Raji (cell line): ENCODE results near the gene ADAMTSL2.

Experiments used
- POLR2A ChIP-seq: IDR thresholded peaks from 2 replicates; pipeline ENCODE4 v1.6.1; 2011; ENCODE audit warnings: low read depth, low read length, control low read depth; ENCODE audit not compliant: insufficient read depth

ADAMTSL2 gene

GRCh38 chr9:133568186-133568585 is 33.7 kb downstream of the ADAMTSL2 start:
- TF ChIP-seq POLR2A = no peak

- no peak for TF ChIP-seq POLR2A
These were observed 34.7 kb downstream of the ADAMTSL2 start for GRCh38 chr9:133569121-133569785.

GRCh38 chr9:133569891-133570690 is 35.6 kb downstream of the ADAMTSL2 start:
- TF ChIP-seq POLR2A = no peak

GRCh38 chr9:133570691-133571080 is 36.2 kb downstream of the ADAMTSL2 start:
- no peak for TF ChIP-seq POLR2A

- no peak for TF ChIP-seq POLR2A
These were observed 36.9 kb downstream of the ADAMTSL2 start for GRCh38 chr9:133571391-133571890.

- TF ChIP-seq POLR2A = no peak
These were observed 37.5 kb downstream of the ADAMTSL2 start for GRCh38 chr9:133571896-133572595.

GRCh38 chr9:133572821-133573361 is 38.4 kb downstream of the ADAMTSL2 start:
- TF ChIP-seq POLR2A = no peak

- no peak for TF ChIP-seq POLR2A
These were observed 39.4 kb downstream of the ADAMTSL2 start for GRCh38 chr9:133573791-133574515.

- TF ChIP-seq POLR2A = no peak
These were observed 40.3 kb downstream of the ADAMTSL2 start for GRCh38 chr9:133574771-133575170.

- TF ChIP-seq POLR2A = no peak
These were observed 40.9 kb downstream of the ADAMTSL2 start for GRCh38 chr9:133575186-133576030.

GRCh38 chr9:133576031-133576874 is 41.7 kb downstream of the ADAMTSL2 start:
- TF ChIP-seq POLR2A = no peak

GRCh38 chr9:133576875-133577736 is 42.6 kb downstream of the ADAMTSL2 start:
- no peak for TF ChIP-seq POLR2A
